ENCODE measurements around the gene CCDC196.

DNA sequence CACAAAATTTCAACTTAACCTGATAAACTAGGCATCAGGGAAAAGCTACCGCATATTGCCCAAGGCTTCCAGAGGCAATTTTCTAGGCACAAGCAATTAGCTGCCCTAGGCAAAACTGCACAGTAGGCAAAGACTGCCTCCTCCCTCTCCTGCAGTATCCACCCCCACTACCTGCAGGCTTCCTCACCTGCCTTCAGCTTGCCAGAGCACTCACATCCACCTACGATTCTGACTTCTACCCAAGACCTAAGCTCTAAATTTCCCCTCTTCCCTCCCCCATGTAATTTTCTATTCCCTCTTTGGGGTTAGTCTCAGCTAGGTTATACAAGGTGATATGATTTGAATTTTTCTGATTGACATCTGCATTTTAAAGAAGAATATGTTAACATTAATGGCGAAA, 21.9 kb upstream of the CCDC196 start:
- TF ChIP-seq HDGF (IDR thresholded peaks at IDR 0.05; ENCODE audit: borderline replicate concordance) (no peak), FOXK2 (IDR thresholded peaks at IDR 0.05) (no peak), ELF4 (IDR thresholded peaks at IDR 0.05) (no peak), SP1 (IDR thresholded peaks at IDR 0.05) (no peak)
- TF ChIP-seq, protein P1, sequence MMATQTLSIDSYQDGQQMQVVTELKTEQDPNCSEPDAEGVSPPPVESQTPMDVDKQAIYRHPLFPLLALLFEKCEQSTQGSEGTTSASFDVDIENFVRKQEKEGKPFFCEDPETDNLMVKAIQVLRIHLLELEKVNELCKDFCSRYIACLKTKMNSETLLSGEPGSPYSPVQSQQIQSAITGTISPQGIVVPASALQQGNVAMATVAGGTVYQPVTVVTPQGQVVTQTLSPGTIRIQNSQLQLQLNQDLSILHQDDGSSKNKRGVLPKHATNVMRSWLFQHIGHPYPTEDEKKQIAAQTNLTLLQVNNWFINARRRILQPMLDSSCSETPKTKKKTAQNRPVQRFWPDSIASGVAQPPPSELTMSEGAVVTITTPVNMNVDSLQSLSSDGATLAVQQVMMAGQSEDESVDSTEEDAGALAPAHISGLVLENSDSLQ (IDR thresholded peaks at IDR 0.05): no peak
